ENCODE measurements around the gene HNRNPH1.

HNRNPH1 gene

GRCh38 chr5:179608131-179608581, 15.3 kb downstream of the HNRNPH1 start:
- Histone ChIP-seq H3K27ac (ENCODE audit: low read length) (no peak overlapping the region), H3K36me3 (ENCODE audit: insufficient read depth, low read depth, low read length) (peaks cover 90% of the 10 kb centered on the region), H3K4me3 (ENCODE audit: low read length) (no peak overlapping the region), H3K4me1 (ENCODE audit: insufficient read depth, low read length) (no peaks in the 10 kb centered on the region), H3K9me3 (ENCODE audit: insufficient read depth, low read depth, low read length) (no peaks in the 10 kb centered on the region), H3K9ac (ENCODE audit: low read depth, low read length) (no peak overlapping the region), H3K27me3 (ENCODE audit: insufficient read depth, low read length) (no peaks in the 10 kb centered on the region)

- no peak overlapping the region for H3K27ac ChIP-seq (ENCODE audit: low read length)
- no peak overlapping the region for H3K9ac ChIP-seq (ENCODE audit: low read depth, low read length)
- H3K27me3 ChIP-seq (ENCODE audit: insufficient read depth, low read length): no peaks in the 10 kb centered on the region
- no peaks in the 10 kb centered on the region for H3K4me1 ChIP-seq (ENCODE audit: insufficient read depth, low read length)
- no peaks in the 10 kb centered on the region for H3K9me3 ChIP-seq (ENCODE audit: insufficient read depth, low read depth, low read length)
- no peak overlapping the region for H3K4me3 ChIP-seq (ENCODE audit: low read length)
- H3K36me3 ChIP-seq (ENCODE audit: insufficient read depth, low read depth, low read length): peaks cover 90% of the 10 kb centered on the region
Measured at GRCh38 chr5:179607160-179607931, 16.1 kb downstream of the HNRNPH1 start.

- Histone ChIP-seq H3K36me3 (ENCODE audit: insufficient read depth, low read depth, low read length) (peaks cover 91% of the 10 kb centered on the region), H3K9me3 (ENCODE audit: insufficient read depth, low read depth, low read length) (no peaks in the 10 kb centered on the region), H3K9ac (ENCODE audit: low read depth, low read length) (no peak overlapping the region), H3K27ac (ENCODE audit: low read length) (no peak overlapping the region), H3K4me1 (ENCODE audit: insufficient read depth, low read length) (no peaks in the 10 kb centered on the region), H3K4me3 (ENCODE audit: low read length) (no peak overlapping the region), H3K27me3 (ENCODE audit: insufficient read depth, low read length) (no peaks in the 10 kb centered on the region)
Measured at GRCh38 chr5:179606910-179607159, 16.6 kb downstream of the HNRNPH1 start.

DNA sequence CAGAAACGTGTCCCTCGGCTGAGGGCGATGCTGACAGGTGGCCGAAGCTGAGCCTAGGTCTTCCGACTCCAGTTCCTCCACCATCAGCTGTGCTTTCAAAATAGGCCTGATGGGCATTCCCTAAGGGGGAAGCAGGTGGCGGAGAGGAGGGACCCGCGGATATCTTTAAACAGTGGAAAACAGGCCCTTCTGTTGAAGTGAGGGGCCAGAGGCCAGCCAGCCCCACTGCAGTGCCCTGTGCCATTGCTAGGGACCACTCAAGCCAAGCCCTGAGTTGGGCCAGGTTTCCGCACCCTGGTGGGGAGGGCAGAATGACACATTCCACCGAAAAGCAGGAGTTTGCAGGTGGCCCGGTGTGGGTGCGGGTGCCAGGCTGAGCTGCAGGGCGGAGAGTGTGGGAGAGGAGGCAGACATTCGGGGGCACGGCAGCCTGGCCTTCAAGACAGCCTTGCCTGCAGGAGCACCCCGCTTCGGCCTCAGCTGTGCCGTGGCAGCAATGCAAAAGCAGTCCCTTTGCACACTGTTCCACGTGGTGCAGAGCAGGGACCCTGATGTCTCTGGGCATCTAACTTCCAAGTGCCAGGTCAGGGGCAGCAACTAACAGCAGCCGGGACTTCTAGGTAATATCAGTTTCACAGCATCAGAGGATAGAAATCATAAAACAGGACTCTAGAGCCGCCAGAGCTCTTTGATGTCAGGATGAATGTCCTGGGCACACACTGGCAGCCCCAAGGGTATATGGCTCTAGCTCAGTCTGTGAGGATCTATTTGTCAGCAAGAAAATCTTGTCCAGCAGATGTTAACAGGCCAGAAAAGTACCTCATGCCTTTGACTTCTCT, 17.2 kb downstream of the HNRNPH1 start:
- Histone ChIP-seq H3K27me3 (ENCODE audit: insufficient read depth, low read length) (no peaks in the 10 kb centered on the region), H3K36me3 (ENCODE audit: insufficient read depth, low read depth, low read length) (peaks cover 88% of the 10 kb centered on the region), H3K9me3 (ENCODE audit: insufficient read depth, low read depth, low read length) (no peaks in the 10 kb centered on the region), H3K9ac (ENCODE audit: low read depth, low read length) (no peak overlapping the region), H3K4me1 (ENCODE audit: insufficient read depth, low read length) (no peaks in the 10 kb centered on the region), H3K4me3 (ENCODE audit: low read length) (no peak overlapping the region), H3K27ac (ENCODE audit: low read length) (no peak overlapping the region)

DNA sequence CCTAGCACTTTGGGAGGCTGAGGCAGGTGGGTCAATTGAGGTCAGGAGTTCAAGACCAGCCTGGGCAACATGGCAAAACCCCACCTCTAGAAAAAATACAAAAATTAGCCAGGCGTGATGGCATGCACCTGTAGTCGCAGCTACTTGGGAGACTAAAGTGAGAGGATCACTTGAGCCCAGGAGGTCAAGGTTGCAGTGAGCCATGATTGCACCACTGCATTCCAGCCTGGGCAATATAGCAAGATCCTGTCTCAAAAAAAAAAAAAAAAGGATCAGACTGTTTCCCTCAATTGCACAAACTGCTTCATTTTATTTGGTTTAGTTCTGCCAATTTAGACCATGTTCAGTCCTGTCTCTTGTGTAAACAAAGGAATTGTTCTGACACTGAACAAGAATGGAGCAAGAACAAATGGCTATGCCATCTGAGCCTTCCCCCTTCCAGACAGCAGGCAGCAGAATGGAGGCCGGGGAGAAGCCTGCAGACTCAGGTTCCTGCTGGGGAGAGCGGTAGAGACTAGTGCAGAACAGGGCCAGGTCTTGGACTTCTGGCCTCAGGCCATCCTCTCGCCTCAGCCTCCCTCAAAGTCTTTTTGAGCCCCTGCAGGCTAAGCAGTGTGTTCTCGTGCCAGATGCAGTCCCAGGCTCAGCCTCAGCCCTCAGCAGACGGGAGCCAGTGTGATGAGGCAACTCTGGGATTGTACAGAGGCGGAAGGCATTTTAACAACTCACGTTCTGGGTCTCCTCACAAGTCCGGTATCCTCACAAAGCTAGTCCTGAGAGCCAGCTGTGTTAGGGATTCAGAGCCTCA, 18.2 kb downstream of the HNRNPH1 start:
- Histone ChIP-seq H3K4me1 (ENCODE audit: insufficient read depth, low read length) (no peaks in the 10 kb centered on the region), H3K36me3 (ENCODE audit: insufficient read depth, low read depth, low read length) (peaks cover 86% of the 10 kb centered on the region), H3K9ac (ENCODE audit: low read depth, low read length) (no peak overlapping the region), H3K27me3 (ENCODE audit: insufficient read depth, low read length) (no peaks in the 10 kb centered on the region), H3K27ac (ENCODE audit: low read length) (no peak overlapping the region), H3K4me3 (ENCODE audit: low read length) (no peak overlapping the region), H3K9me3 (ENCODE audit: insufficient read depth, low read depth, low read length) (no peaks in the 10 kb centered on the region)

GRCh38 chr5:179603308-179603707, 20.2 kb downstream of the HNRNPH1 start:
- no peak overlapping the region for H3K27ac ChIP-seq (ENCODE audit: low read length)
- H3K36me3 ChIP-seq (ENCODE audit: insufficient read depth, low read depth, low read length): peaks cover 89% of the 10 kb centered on the region

DNA sequence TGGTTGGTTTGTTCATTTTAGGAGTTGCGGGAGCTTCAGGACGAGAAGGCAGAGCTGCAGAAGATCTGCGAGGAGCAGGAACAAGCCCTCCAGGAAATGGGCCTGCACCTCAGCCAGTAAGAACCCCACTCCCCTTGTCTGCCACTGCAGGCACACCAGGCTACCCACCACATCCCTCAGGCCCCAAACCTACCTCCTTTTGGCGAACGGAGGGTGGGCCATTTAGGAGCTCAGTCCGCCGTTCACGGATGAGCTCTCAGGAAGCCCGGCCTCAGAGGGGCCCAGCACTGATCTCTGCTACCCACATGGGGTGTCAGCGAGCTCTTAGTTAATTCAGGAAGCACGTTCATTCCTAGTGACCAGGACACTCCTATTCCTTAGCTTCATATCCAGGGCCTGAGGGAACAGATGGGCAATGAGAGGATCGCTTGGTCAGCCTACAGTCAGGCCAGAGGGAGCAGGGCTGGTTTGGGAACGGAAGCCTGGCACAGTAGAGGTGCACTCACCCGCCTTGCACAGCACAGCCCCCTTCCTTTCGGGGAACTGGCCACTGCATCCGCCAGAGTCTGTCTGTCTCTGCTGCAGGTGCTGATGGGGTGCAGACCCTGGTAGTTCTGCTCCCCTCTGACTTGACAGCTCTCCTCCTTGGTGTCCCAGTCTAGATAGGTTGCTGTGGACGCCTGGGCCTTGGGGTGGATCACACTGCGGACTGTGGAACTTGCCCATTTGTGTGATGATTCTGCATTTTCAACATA, 21.4 kb downstream of the HNRNPH1 start:
- H3K9me3 ChIP-seq (ENCODE audit: insufficient read depth, low read depth, low read length): no peaks in the 10 kb centered on the region
- peaks cover 86% of the 10 kb centered on the region for H3K36me3 ChIP-seq (ENCODE audit: insufficient read depth, low read depth, low read length)
- no peaks in the 10 kb centered on the region for H3K4me1 ChIP-seq (ENCODE audit: insufficient read depth, low read length)
- no peak overlapping the region for H3K4me3 ChIP-seq (ENCODE audit: low read length)
- no peaks in the 10 kb centered on the region for H3K27me3 ChIP-seq (ENCODE audit: insufficient read depth, low read length)
- no peak overlapping the region for H3K9ac ChIP-seq (ENCODE audit: low read depth, low read length)
- H3K27ac ChIP-seq (ENCODE audit: low read length): no peak overlapping the region

More at GRCh38 chr5:179603308-179603707, 20.2 kb downstream of the HNRNPH1 start:
- no peaks in the 10 kb centered on the region for H3K9me3 ChIP-seq (ENCODE audit: insufficient read depth, low read depth, low read length)
- no peaks in the 10 kb centered on the region for H3K27me3 ChIP-seq (ENCODE audit: insufficient read depth, low read length)
- no peak overlapping the region for H3K9ac ChIP-seq (ENCODE audit: low read depth, low read length)
- no peak overlapping the region for H3K4me3 ChIP-seq (ENCODE audit: low read length)
- no peaks in the 10 kb centered on the region for H3K4me1 ChIP-seq (ENCODE audit: insufficient read depth, low read length)

GRCh38 chr5:179599973-179600372, 23.5 kb downstream of the HNRNPH1 start:
- no peaks in the 10 kb centered on the region for H3K9me3 ChIP-seq (ENCODE audit: insufficient read depth, low read depth, low read length)
- H3K4me3 ChIP-seq (ENCODE audit: low read length): no peak overlapping the region
- no peaks in the 10 kb centered on the region for H3K27me3 ChIP-seq (ENCODE audit: insufficient read depth, low read length)
- peaks cover 85% of the 10 kb centered on the region for H3K36me3 ChIP-seq (ENCODE audit: insufficient read depth, low read depth, low read length)
- no peaks in the 10 kb centered on the region for H3K4me1 ChIP-seq (ENCODE audit: insufficient read depth, low read length)
- no peak overlapping the region for H3K9ac ChIP-seq (ENCODE audit: low read depth, low read length)
- no peak overlapping the region for H3K27ac ChIP-seq (ENCODE audit: low read length)

DNA sequence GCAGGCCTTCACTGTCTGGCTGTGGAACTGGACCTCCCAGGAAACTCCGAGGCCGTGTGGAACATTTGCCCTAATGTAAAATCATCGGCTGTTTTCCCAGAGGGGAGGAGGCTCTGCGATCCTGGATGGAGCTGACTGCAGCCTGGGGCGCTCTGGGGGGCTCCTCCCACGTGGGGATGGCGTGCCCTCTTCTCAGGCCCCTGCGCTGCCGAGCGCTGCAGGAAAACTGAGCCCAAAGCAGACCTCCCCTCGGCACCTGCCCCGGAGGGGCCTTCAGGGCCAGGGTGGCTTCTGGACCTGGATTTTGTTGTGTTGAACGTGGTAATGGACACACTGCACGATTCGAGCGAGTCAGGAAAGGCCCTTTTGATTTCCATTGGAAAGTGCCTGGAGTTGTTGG, 23.9 kb downstream of the HNRNPH1 start:
- Histone ChIP-seq H3K9ac (ENCODE audit: low read depth, low read length) (no peak overlapping the region), H3K4me3 (ENCODE audit: low read length) (no peak overlapping the region), H3K27ac (ENCODE audit: low read length) (no peak overlapping the region), H3K27me3 (ENCODE audit: insufficient read depth, low read length) (no peaks in the 10 kb centered on the region), H3K36me3 (ENCODE audit: insufficient read depth, low read depth, low read length) (peaks cover 85% of the 10 kb centered on the region), H3K9me3 (ENCODE audit: insufficient read depth, low read depth, low read length) (no peaks in the 10 kb centered on the region), H3K4me1 (ENCODE audit: insufficient read depth, low read length) (no peaks in the 10 kb centered on the region)

DNA sequence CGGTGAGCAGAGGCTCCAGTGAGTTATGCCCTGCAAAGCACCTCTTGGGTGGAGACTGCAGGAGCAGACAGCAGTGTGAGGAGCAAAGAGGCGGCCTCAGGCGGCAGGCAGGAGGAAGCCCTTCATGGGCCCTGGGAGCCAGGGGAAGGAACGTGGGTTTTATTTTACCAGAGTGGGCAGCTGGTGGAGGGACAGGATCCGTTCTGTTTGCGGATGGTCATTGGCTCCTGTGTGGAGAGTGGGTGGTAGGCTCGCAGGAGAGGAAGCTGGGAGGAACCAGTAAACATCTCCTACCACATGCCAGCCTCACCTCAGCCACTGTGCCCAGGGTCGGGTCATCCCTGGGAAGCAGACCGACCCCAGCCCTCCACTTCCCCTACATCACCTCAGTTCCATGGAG, 24.4 kb downstream of the HNRNPH1 start:
- Histone ChIP-seq H3K27ac (ENCODE audit: low read length) (no peak overlapping the region), H3K36me3 (ENCODE audit: insufficient read depth, low read depth, low read length) (peaks cover 83% of the 10 kb centered on the region), H3K9me3 (ENCODE audit: insufficient read depth, low read depth, low read length) (no peaks in the 10 kb centered on the region), H3K4me3 (ENCODE audit: low read length) (no peak overlapping the region), H3K27me3 (ENCODE audit: insufficient read depth, low read length) (no peaks in the 10 kb centered on the region), H3K4me1 (ENCODE audit: insufficient read depth, low read length) (no peaks in the 10 kb centered on the region), H3K9ac (ENCODE audit: low read depth, low read length) (no peak overlapping the region)

DNA sequence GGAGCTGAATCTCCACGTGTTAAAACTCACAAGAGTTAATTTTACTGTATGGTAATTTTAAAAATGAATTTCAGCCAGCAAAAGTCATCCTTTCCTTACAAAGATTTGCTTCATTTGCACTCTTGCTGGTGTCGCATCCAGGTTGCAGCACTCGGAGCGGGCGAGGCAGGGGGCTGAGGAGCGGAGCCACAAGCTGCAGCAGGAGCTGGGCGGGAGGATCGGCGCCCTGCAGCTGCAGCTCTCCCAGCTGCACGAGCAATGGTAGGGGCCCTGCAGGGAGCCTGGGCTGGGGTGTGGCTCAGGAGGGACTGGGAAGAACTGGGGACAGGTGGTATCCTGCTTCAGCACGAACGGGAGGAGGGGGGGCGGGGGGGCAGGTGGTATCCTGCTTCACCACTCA, 27.1 kb downstream of the HNRNPH1 start:
- no peak overlapping the region for H3K27ac ChIP-seq (ENCODE audit: low read length)
- no peaks in the 10 kb centered on the region for H3K27me3 ChIP-seq (ENCODE audit: insufficient read depth, low read length)
- H3K9ac ChIP-seq (ENCODE audit: low read depth, low read length): no peak overlapping the region
- H3K4me3 ChIP-seq (ENCODE audit: low read length): no peak overlapping the region
- peaks cover 89% of the 10 kb centered on the region for H3K36me3 ChIP-seq (ENCODE audit: insufficient read depth, low read depth, low read length)
- no peaks in the 10 kb centered on the region for H3K9me3 ChIP-seq (ENCODE audit: insufficient read depth, low read depth, low read length)
- no peaks in the 10 kb centered on the region for H3K4me1 ChIP-seq (ENCODE audit: insufficient read depth, low read length)
